Measurements from ENCODE around the gene PLEKHO2.

GRCh38 chr15:64850778-64851502 is 9.2 kb downstream of the PLEKHO2 start:
- TF ChIP-seq CTCF (IDR thresholded peaks at IDR 0.05 in 4 of 5, conservative IDR thresholded peaks at IDR 0.05 in 1 of 5) (no peak), POLR2A (IDR thresholded peaks at IDR 0.05) (no peak)
